ENCODE measurements around the gene MGLL. TPM values are rescaled to one million over a fixed set of nuclear protein-coding genes. Genes with fewer than 3 reads are reported as not detected.

Gene MGLL
- total RNA-seq, 1 donor from 2014 or later = 9.4 TPM

DNA sequence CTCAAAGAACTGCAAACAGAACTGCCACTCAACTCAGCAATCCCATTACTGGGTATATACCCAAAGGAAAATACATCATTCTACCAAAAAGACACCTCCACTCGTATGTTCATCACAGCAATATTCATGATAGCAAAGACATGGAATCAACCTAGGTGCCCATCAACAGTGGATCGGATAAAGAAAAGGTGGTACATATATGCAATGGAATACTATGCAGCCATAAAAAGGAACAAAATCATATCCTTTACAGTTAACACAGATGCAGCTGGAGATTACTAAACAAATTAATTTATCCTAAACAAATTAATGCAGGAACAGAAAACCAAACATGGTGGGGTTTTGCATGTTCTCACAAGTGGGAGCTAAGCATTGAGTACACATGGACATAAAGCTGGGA is 27.3 kb downstream of the MGLL start:
- Mint-ChIP-seq H3K27ac (no peak overlapping the region), H3K36me3 (no peaks in the 10 kb centered on the region), H3K4me1 (ENCODE audit: unreplicated experiment) (peaks cover 40% of the 10 kb centered on the region), H3K9me3 (no peaks in the 10 kb centered on the region), H3K27me3 (peaks cover 3% of the 10 kb centered on the region), H3K4me3 (no peak overlapping the region)
- TF ChIP-seq, protein P1, sequence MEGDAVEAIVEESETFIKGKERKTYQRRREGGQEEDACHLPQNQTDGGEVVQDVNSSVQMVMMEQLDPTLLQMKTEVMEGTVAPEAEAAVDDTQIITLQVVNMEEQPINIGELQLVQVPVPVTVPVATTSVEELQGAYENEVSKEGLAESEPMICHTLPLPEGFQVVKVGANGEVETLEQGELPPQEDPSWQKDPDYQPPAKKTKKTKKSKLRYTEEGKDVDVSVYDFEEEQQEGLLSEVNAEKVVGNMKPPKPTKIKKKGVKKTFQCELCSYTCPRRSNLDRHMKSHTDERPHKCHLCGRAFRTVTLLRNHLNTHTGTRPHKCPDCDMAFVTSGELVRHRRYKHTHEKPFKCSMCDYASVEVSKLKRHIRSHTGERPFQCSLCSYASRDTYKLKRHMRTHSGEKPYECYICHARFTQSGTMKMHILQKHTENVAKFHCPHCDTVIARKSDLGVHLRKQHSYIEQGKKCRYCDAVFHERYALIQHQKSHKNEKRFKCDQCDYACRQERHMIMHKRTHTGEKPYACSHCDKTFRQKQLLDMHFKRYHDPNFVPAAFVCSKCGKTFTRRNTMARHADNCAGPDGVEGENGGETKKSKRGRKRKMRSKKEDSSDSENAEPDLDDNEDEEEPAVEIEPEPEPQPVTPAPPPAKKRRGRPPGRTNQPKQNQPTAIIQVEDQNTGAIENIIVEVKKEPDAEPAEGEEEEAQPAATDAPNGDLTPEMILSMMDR (conservative IDR thresholded peaks at IDR 0.05) = no peak
- no peak for DNase-seq (ENCODE audit: extremely low spot score, unreplicated experiment)

- Mint-ChIP-seq H3K27ac (no peak overlapping the region), H3K27me3 (peaks cover 3% of the 10 kb centered on the region), H3K9me3 (no peaks in the 10 kb centered on the region), H3K36me3 (no peaks in the 10 kb centered on the region), H3K4me3 (no peak overlapping the region), H3K4me1 (ENCODE audit: unreplicated experiment) (peaks cover 39% of the 10 kb centered on the region)
- DNase-seq (ENCODE audit: extremely low spot score, unreplicated experiment) = no peak
- TF ChIP-seq, protein P1 (conservative IDR thresholded peaks at IDR 0.05) = no peak
Measured at GRCh38 chr3:127794402-127794801, 27.9 kb downstream of the MGLL start.

- H3K4me3 Mint-ChIP-seq = peak overlapping the region; percentile 34
- peaks cover 3% of the 10 kb centered on the region for H3K27me3 Mint-ChIP-seq
- H3K4me1 Mint-ChIP-seq (ENCODE audit: unreplicated experiment) = peaks cover 47% of the 10 kb centered on the region
- no peak for DNase-seq (ENCODE audit: extremely low spot score, unreplicated experiment)
- TF ChIP-seq, protein P1 (conservative IDR thresholded peaks at IDR 0.05) = no peak
- H3K36me3 Mint-ChIP-seq = no peaks in the 10 kb centered on the region
- H3K9me3 Mint-ChIP-seq = no peaks in the 10 kb centered on the region
- H3K27ac Mint-ChIP-seq = no peak overlapping the region
Measured at GRCh38 chr3:127792541-127793292, 29.6 kb downstream of the MGLL start.

DNA sequence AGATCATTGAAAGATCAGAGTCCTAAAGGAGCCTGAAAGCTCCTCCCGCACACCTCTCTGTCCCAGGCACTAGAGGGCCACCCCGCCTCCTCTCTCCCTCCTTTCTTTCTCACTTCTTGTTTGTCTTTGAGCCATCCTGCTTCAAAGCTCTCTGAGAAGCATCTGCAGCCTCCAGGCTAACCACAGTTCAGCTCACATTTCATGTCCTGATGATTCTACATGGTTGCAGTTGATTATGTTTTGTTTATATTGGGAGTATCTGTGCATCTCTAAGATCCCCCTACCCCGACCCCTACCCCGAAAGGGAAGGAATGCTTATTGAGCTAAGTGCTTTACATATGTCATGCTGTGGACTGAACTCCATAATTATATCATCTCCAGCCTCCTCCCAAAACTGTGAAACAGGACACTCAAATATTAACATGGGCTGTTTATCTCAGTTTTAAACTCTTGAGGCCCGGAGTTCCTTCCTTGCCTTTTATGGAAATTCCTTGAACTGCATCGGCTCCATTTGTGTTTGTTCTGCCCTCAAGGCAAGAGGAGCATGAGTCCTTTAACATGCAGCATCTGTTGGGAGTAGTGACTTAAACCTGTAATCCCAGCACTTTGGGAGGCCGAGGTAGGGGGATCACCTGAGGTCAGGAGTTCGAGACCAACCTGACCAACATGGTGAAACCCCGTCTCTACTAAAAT is 30.9 kb downstream of the MGLL start:
- no peak for DNase-seq (ENCODE audit: extremely low spot score, unreplicated experiment)
- Mint-ChIP-seq H3K27ac (peak overlapping the region; percentile 75), H3K4me3 (peak overlapping the region; percentile 32), H3K9me3 (no peaks in the 10 kb centered on the region), H3K27me3 (peaks cover 3% of the 10 kb centered on the region), H3K4me1 (ENCODE audit: unreplicated experiment) (peaks cover 45% of the 10 kb centered on the region), H3K36me3 (no peaks in the 10 kb centered on the region)
- TF ChIP-seq, protein P1 (conservative IDR thresholded peaks at IDR 0.05) = peak; percentile 43

GRCh38 chr3:127790882-127791183 is 31.5 kb downstream of the MGLL start:
- Mint-ChIP-seq H3K4me3 (peak overlapping the region; percentile 32), H3K27me3 (peaks cover 3% of the 10 kb centered on the region), H3K36me3 (no peaks in the 10 kb centered on the region), H3K9me3 (no peaks in the 10 kb centered on the region), H3K4me1 (ENCODE audit: unreplicated experiment) (peaks cover 45% of the 10 kb centered on the region), H3K27ac (peak overlapping the region; percentile 75)
- DNase-seq (ENCODE audit: extremely low spot score, unreplicated experiment) = no peak
- TF ChIP-seq, protein P1 (conservative IDR thresholded peaks at IDR 0.05) = no peak
